ENCODE data around the gene TMEM179. TPM values are rescaled to one million over a fixed set of nuclear protein-coding genes. Genes with fewer than 3 reads are reported as not detected.

Gene TMEM179
- total and polyA plus RNA-seq, 2 of the 8 experiments (the other 6 are each of a cell fraction or from before 2014, with no cell fraction given), result 2.9 to 4.0 TPM

GRCh38 chr14:104582662-104583061, 21.9 kb downstream of the TMEM179 start:
- H2BK12ac ChIP-seq (ENCODE audit: low read depth, low read length), result no peak overlapping the region
- H3K4me2 ChIP-seq (ENCODE audit: insufficient read depth in 1 of 2, low read depth in 2 of 2, low read length in 2 of 2), result no peak overlapping the region
- ChIA-PET CTCF (ENCODE audit: partially characterized antibody) (interaction anchor here (1.8 kb wide), 3 partner anchors 11 to 18 kb away, joined by 5 to 11 read pairs (median 8); no protein-coding TSS in a partner anchor), POLR2A (ENCODE audit: partially characterized antibody) (no interaction called here)
- H3K56ac ChIP-seq (replicated peaks; ENCODE audit: insufficient read length, low read depth, low read length), result no peak overlapping the region
- no peaks in the 10 kb centered on the region for H3K9me3 ChIP-seq (ENCODE audit: insufficient read depth in 2 of 2, low read depth in 1 of 2, low read length in 1 of 2)
- no peak overlapping the region for H3K4me3 ChIP-seq (ENCODE audit: extremely low read depth in 1 of 4, insufficient read depth in 2 of 4, low read depth in 3 of 4, low read length in 4 of 4)
- no peak for FAIRE-seq
- no peak overlapping the region for H2BK15ac ChIP-seq (ENCODE audit: low read length)
- no peak overlapping the region for H3K9ac ChIP-seq (replicated peaks in 1 of 4; ENCODE audit: extremely low read depth in 1 of 4, low read depth in 3 of 4, low read length in 3 of 4)
- no peak overlapping the region for H2BK20ac ChIP-seq (ENCODE audit: low read length)
- H2BK5ac ChIP-seq (ENCODE audit: low read depth, low read length), result no peak overlapping the region
- 88% methylated on average over 7 of the region's 12 CpGs; no CpG with 5 or more reads in 1 of the 2 experiments for WGBS, 2 experiments (ENCODE audit: extremely low coverage in 1 of 2, insufficient coverage in 1 of 2, insufficient read length in 1 of 2, insufficient replicate concordance in 2 of 2, low coverage in 1 of 2, low lambda C conversion rate in 2 of 2, missing lambda C conversion rate in 1 of 2)
- H3K36me3 ChIP-seq (ENCODE audit: control insufficient read depth in 2 of 4, insufficient read depth in 4 of 4, low read length in 3 of 4), result no peaks in the 10 kb centered on the region
- no peak overlapping the region for H2BK120ac ChIP-seq (replicated peaks; ENCODE audit: low read depth, low read length)
- no peaks in the 10 kb centered on the region for H3K79me1 ChIP-seq (ENCODE audit: low read depth, low read length)
- H3K23ac ChIP-seq (ENCODE audit: insufficient read length), result no peak overlapping the region
- H2AK5ac ChIP-seq (ENCODE audit: low read depth, low read length), result no peak overlapping the region
- no peak overlapping the region for H4K5ac ChIP-seq (ENCODE audit: insufficient read length, low read depth, low read length)
- H3K27me3 ChIP-seq (replicated peaks in 1 of 4; ENCODE audit: control insufficient read depth in 3 of 4, extremely low read depth in 1 of 4, insufficient read depth in 3 of 4, low read length in 3 of 4), result no peaks in the 10 kb centered on the region
- no peak overlapping the region for H4K91ac ChIP-seq (replicated peaks; ENCODE audit: insufficient read length, low read length)
- no peak for DNase-seq (ENCODE audit: low read depth in 1 of 2, low spot score in 2 of 2)
- no peak overlapping the region for H3K14ac ChIP-seq (ENCODE audit: insufficient read length)
- no peak overlapping the region for H3K27ac ChIP-seq (ENCODE audit: low read depth, low read length)
- no peak overlapping the region for H2AFZ ChIP-seq (ENCODE audit: low read length)
- H4K8ac ChIP-seq (ENCODE audit: extremely low read depth, insufficient read depth, low read length), result no peak overlapping the region
- H3K79me2 ChIP-seq (ENCODE audit: control insufficient read depth in 1 of 2, insufficient read depth in 2 of 2, low read length in 2 of 2), result no peaks in the 10 kb centered on the region
- H3K18ac ChIP-seq (ENCODE audit: extremely low read depth, low read length), result no peak overlapping the region
- H3K23me2 ChIP-seq (ENCODE audit: low read depth, low read length), result peaks cover 3% of the 10 kb centered on the region; the same call in 1 of the 2 replicates
- TF ChIP-seq NANOG (IDR thresholded peaks at IDR 0.05; ENCODE audit: insufficient read depth, low read depth, low read length, poor library complexity, severe bottlenecking), result no peak
- no peak for TF ChIP-seq JUND (IDR thresholded peaks at IDR 0.05; ENCODE audit: low read length)
- TF ChIP-seq PHF8 (conservative IDR thresholded peaks at IDR 0.05; ENCODE audit: low read depth, low read length), result no peak
- TF ChIP-seq MAX (IDR thresholded peaks at IDR 0.05), result no peak
- no peak for TF ChIP-seq CHD1 (IDR thresholded peaks at IDR 0.05; ENCODE audit: low read depth, low read length)
- TF ChIP-seq TAF7 (optimal IDR thresholded peaks at IDR 0.05; ENCODE audit: borderline replicate concordance, low read depth, low read length), result no peak
- TF ChIP-seq SIRT6 (IDR thresholded peaks at IDR 0.05; ENCODE audit: low read length), result no peak
- TF ChIP-seq ASH2L (IDR thresholded peaks at IDR 0.05; ENCODE audit: low read length), result no peak
- no peak for TF ChIP-seq POLR2AphosphoS5 (IDR thresholded peaks at IDR 0.05; ENCODE audit: low read depth, low read length)
- no peak for TF ChIP-seq POLR2A (IDR thresholded peaks at IDR 0.05; ENCODE audit: control extremely low read depth in 1 of 2, low read depth in 2 of 2, low read length in 2 of 2)
- no peak for TF ChIP-seq NRF1 (IDR thresholded peaks at IDR 0.05; ENCODE audit: low read depth, low read length)
- no peak for TF ChIP-seq CEBPB (IDR thresholded peaks at IDR 0.05; ENCODE audit: low read depth, low read length)
- TF ChIP-seq TEAD4 (IDR thresholded peaks at IDR 0.05; ENCODE audit: low read depth, low read length), result no peak
- TF ChIP-seq ZNF274 (IDR thresholded peaks at IDR 0.05; ENCODE audit: borderline replicate concordance, extremely low read depth, low read length), result no peak
- peaks cover 0 to 3% of the 10 kb centered on the region in 2 experiments for H4K20me1 ChIP-seq (replicated peaks in 1 of 2; ENCODE audit: control insufficient read depth in 1 of 2, insufficient read depth in 2 of 2, low read length in 2 of 2)
- no peaks in the 10 kb centered on the region for H3K4me1 ChIP-seq (replicated peaks in 1 of 4; ENCODE audit: control insufficient read depth in 3 of 4, insufficient read depth in 4 of 4, low read length in 3 of 4)
- no peak overlapping the region for H3K4ac ChIP-seq (replicated peaks; ENCODE audit: insufficient read length, low read depth, low read length)

Data from H1 (cell line).